ENCODE data around the gene VWCE. TPM values are rescaled to one million over a fixed set of nuclear protein-coding genes. Genes with fewer than 3 reads are reported as not detected.

The VWCE gene
- total and polyA plus RNA-seq, 9 of the 15 experiments (the other 6 are each of a cell fraction or from before 2014, with no cell fraction given) = 0.06 to 1.6 (median 0.63) TPM; not detected in 1

- TF ChIP-seq KDM5B (IDR thresholded peaks at IDR 0.05; ENCODE audit: insufficient replicate concordance, low read depth, low read length) (no peak), HSF4 (CRISPR knock-in tag; IDR thresholded peaks at IDR 0.05; ENCODE audit: borderline replicate concordance) (no peak)
Measured at GRCh38 chr11:61339490-61339878, 44.4 kb upstream of the VWCE start (continued).

DNA sequence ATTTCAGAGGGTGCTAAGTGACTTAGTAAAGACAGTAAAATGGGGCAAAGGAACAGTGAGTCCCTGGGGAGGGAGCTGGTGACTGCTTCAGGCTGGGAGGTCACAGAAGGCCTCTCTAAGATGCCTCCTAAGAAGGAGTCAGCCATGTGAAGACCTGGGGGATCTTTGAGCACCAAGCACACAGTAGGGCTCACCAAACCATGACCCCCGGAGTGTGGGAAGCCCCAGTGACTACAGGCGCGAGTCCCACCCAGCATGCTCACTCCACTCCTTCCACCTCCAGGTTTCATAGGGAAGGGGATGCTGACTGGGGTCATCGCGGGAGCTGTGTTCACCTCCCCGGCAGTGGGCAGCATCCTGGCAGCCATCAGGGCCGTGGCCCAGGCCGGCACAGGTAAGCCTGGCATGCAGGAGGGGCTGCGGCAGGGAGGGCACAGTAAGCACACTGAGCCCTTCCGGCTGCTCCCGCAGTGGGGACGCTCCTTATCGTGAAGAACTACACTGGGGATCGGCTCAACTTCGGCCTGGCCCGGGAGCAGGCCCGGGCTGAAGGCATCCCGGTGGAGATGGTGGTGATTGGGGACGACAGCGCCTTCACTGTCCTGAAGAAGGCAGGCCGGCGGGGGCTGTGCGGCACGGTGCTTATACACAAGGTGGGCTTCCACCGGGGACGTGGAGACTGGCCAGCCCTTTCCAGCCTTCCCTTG, 43.8 kb upstream of the VWCE start:
- no peak for FAIRE-seq

More for the DNA sequence above, 43.8 kb upstream of the VWCE start:
- H3K27ac ChIP-seq (ENCODE audit: extremely low read depth, low read depth, low read length) = no peak overlapping the region
- no peaks in the 10 kb centered on the region for H4K20me1 ChIP-seq (replicated peaks; ENCODE audit: control insufficient read depth, insufficient read depth, low read length)
- H3K9ac ChIP-seq (ENCODE audit: insufficient read depth in 1 of 2, low read depth in 2 of 2, low read length in 2 of 2) = no peak overlapping the region
- H3K4me2 ChIP-seq (ENCODE audit: insufficient read depth, low read length) = no peak overlapping the region
- in situ Hi-C loops (cut with MboI) = loop anchor here (5.0 kb wide), 1 partner anchor 48 kb away; no protein-coding TSS in a partner anchor
- CTCF ChIA-PET (ENCODE audit: low intra/inter-chr PET ratio) = interaction anchor here (8.5 kb wide), 1 partner anchor 46 kb away, joined by 135 read pairs; no protein-coding TSS in a partner anchor
- peaks cover 58 to 74% of the 10 kb centered on the region in 2 experiments; a peak in 4 of 5 replicates for H3K4me1 ChIP-seq (replicated peaks in 1 of 2; ENCODE audit: control insufficient read depth in 2 of 2, insufficient read depth in 2 of 2, low read length in 2 of 2)
- no peaks in the 10 kb centered on the region for H3K9me3 ChIP-seq (replicated peaks; ENCODE audit: control insufficient read depth, insufficient read depth, low read depth, low read length)
- no peak overlapping the region for H3K4me3 ChIP-seq
- no peaks in the 10 kb centered on the region for H3K27me3 ChIP-seq (ENCODE audit: control insufficient read depth in 2 of 2, insufficient read depth in 2 of 2, low read length in 2 of 2)
- DNase-seq (ENCODE audit: extremely low read depth in 1 of 4, low spot score in 3 of 4) (no peak), ATAC-seq (no peak)
- H3K9me1 ChIP-seq (ENCODE audit: control insufficient read depth, insufficient read depth, low read length) = no peaks in the 10 kb centered on the region
- no peak overlapping the region for H2AFZ ChIP-seq (ENCODE audit: low read depth, low read length)
- POLR2A ChIA-PET = interaction anchor here (1.3 to 1.5 kb wide), 2 partner anchors 28 to 46 kb away, joined by 3 to 5 read pairs; no protein-coding TSS in a partner anchor
- peaks cover 20% of the 10 kb centered on the region; the same call in 2 of the 3 replicates for H3K36me3 ChIP-seq (ENCODE audit: control insufficient read depth, insufficient read depth, low read length)
- 0 out of 2 replicates have a peak, but pooled peaks have one; percentile 28 for TF ChIP-seq RBFOX2 (IDR thresholded peaks at IDR 0.05; ENCODE audit: low read depth, low read length)
- no peak for TF ChIP-seq GABPB1 (CRISPR knock-in tag; IDR thresholded peaks at IDR 0.05)
- 0 out of 2 replicates have a peak, but pooled peaks have one; percentile 31 for TF ChIP-seq POLR2G (IDR thresholded peaks at IDR 0.05; ENCODE audit: low read depth, low read length)
- TF ChIP-seq BRF2 (IDR thresholded peaks at IDR 0.05; ENCODE audit: borderline replicate concordance, insufficient read depth, insufficient read length) = no peak
- peak; percentile 49; the same call in 1 of the 2 replicates for TF ChIP-seq ZKSCAN1 (IDR thresholded peaks at IDR 0.05; ENCODE audit: low read depth, low read length)
- no peak for TF ChIP-seq ZNF584 (CRISPR knock-in tag; IDR thresholded peaks at IDR 0.05; ENCODE audit: low read depth)
- no peak for TF ChIP-seq PRMT5 (CRISPR knock-in tag; IDR thresholded peaks at IDR 0.05)
- WGBS (ENCODE audit: insufficient coverage, low coverage, missing lambda C conversion rate) = 97% methylated on average over 22 of the region's 26 CpGs
- intact Hi-C loops (cut with micrococcal nuclease) = no loop called here
- BruUV-seq (replicated peaks) = no TSS peak
- H3K79me2 ChIP-seq (ENCODE audit: control insufficient read depth, insufficient read depth, low read length) = peaks cover 7% of the 10 kb centered on the region; the same call in 2 of the 3 replicates
